ENCODE results near the gene ARHGDIG. TPM values are rescaled to one million over a fixed set of nuclear protein-coding genes. Genes with fewer than 3 reads are reported as not detected.

The ARHGDIG gene
- total RNA-seq, 1 experiment from 2014 or later: 0.41 TPM

GRCh38 chr16:296276-296675 is 15.9 kb downstream of the ARHGDIG start:
- ChIA-PET POLR2A (ENCODE audit: low non-redundant PET) (no interaction called here), CTCF (no interaction called here)
- no peak for TF ChIP-seq EZH2 (IDR thresholded peaks at IDR 0.05; ENCODE audit: borderline replicate concordance, low read depth, low read length, poor library complexity, severe bottlenecking)
- no peak for TF ChIP-seq CTCF (conservative IDR thresholded peaks at IDR 0.05; ENCODE audit: low read depth, low read length)
- Histone ChIP-seq H3K4me1 (ENCODE audit: insufficient read depth, low read length, poor library complexity, severe bottlenecking) (no peaks in the 10 kb centered on the region), H3K27ac (ENCODE audit: low read depth, low read length, poor library complexity, severe bottlenecking) (no peak overlapping the region), H3K27me3 (replicated peaks; ENCODE audit: insufficient read depth, low read depth, low read length, poor library complexity) (no peaks in the 10 kb centered on the region), H3K9me3 (ENCODE audit: low read depth, low read length, poor library complexity, severe bottlenecking) (no peaks in the 10 kb centered on the region), H3K4me3 (ENCODE audit: low read depth, low read length, poor library complexity, severe bottlenecking) (no peak overlapping the region), H3K36me3 (ENCODE audit: insufficient read depth, low read length, poor library complexity, severe bottlenecking) (no peaks in the 10 kb centered on the region)
- intact Hi-C loops (cut with micrococcal nuclease; ENCODE audit: unreplicated experiment): no loop called here
- DNase-seq (ENCODE audit: low spot score): no peak
- BruUV-seq (replicated peaks): no TSS peak

- no peaks in the 10 kb centered on the region for H3K27me3 ChIP-seq (replicated peaks; ENCODE audit: insufficient read depth, low read depth, low read length, poor library complexity)
- TF ChIP-seq EZH2 (IDR thresholded peaks at IDR 0.05; ENCODE audit: borderline replicate concordance, low read depth, low read length, poor library complexity, severe bottlenecking) (no peak), CTCF (conservative IDR thresholded peaks at IDR 0.05; ENCODE audit: low read depth, low read length) (no peak)
- H3K9me3 ChIP-seq (ENCODE audit: low read depth, low read length, poor library complexity, severe bottlenecking): no peaks in the 10 kb centered on the region
- ChIA-PET CTCF (no interaction called here), POLR2A (ENCODE audit: low non-redundant PET) (no interaction called here)
- no peak for DNase-seq (ENCODE audit: low spot score)
- no peaks in the 10 kb centered on the region for H3K4me1 ChIP-seq (ENCODE audit: insufficient read depth, low read length, poor library complexity, severe bottlenecking)
- no peak overlapping the region for H3K27ac ChIP-seq (ENCODE audit: low read depth, low read length, poor library complexity, severe bottlenecking)
- intact Hi-C loops (cut with micrococcal nuclease; ENCODE audit: unreplicated experiment): no loop called here
- H3K4me3 ChIP-seq (ENCODE audit: low read depth, low read length, poor library complexity, severe bottlenecking): no peak overlapping the region
- H3K36me3 ChIP-seq (ENCODE audit: insufficient read depth, low read length, poor library complexity, severe bottlenecking): no peaks in the 10 kb centered on the region
- no TSS peak for BruUV-seq (replicated peaks)
These were observed 16.6 kb downstream of the ARHGDIG start for GRCh38 chr16:296806-297510.

GRCh38 chr16:297832-298231 is 17.4 kb downstream of the ARHGDIG start:
- TF ChIP-seq CTCF (conservative IDR thresholded peaks at IDR 0.05; ENCODE audit: low read depth, low read length): no peak
- no peak for TF ChIP-seq EZH2 (IDR thresholded peaks at IDR 0.05; ENCODE audit: borderline replicate concordance, low read depth, low read length, poor library complexity, severe bottlenecking)
- Histone ChIP-seq H3K4me3 (ENCODE audit: low read depth, low read length, poor library complexity, severe bottlenecking) (no peak overlapping the region), H3K9me3 (ENCODE audit: low read depth, low read length, poor library complexity, severe bottlenecking) (no peaks in the 10 kb centered on the region), H3K27me3 (replicated peaks; ENCODE audit: insufficient read depth, low read depth, low read length, poor library complexity) (no peaks in the 10 kb centered on the region), H3K4me1 (ENCODE audit: insufficient read depth, low read length, poor library complexity, severe bottlenecking) (no peaks in the 10 kb centered on the region), H3K27ac (ENCODE audit: low read depth, low read length, poor library complexity, severe bottlenecking) (no peak overlapping the region), H3K36me3 (ENCODE audit: insufficient read depth, low read length, poor library complexity, severe bottlenecking) (no peaks in the 10 kb centered on the region)
- no TSS peak for BruUV-seq (replicated peaks)
- DNase-seq (ENCODE audit: low spot score): no peak
- ChIA-PET POLR2A (ENCODE audit: low non-redundant PET) (no interaction called here), CTCF (no interaction called here)
- intact Hi-C loops (cut with micrococcal nuclease; ENCODE audit: unreplicated experiment): no loop called here

Data from A673 (cell line).